VCaP (cell line): ENCODE data around the gene ANKS3.

Source experiments
- H3K27ac ChIP-seq: fragments of 450-650 bp; 2 replicates; pipeline ENCODE4 v1.5.1; 2017
- TF ChIP-seq, protein P1 (sequence below): fragments of 450-650 bp; conservative IDR thresholded peaks from 2 replicates; pipeline ENCODE4 v1.5.1; 2017; ENCODE audit warnings: mild to moderate bottlenecking, moderate library complexity

The ANKS3 gene, protein sequence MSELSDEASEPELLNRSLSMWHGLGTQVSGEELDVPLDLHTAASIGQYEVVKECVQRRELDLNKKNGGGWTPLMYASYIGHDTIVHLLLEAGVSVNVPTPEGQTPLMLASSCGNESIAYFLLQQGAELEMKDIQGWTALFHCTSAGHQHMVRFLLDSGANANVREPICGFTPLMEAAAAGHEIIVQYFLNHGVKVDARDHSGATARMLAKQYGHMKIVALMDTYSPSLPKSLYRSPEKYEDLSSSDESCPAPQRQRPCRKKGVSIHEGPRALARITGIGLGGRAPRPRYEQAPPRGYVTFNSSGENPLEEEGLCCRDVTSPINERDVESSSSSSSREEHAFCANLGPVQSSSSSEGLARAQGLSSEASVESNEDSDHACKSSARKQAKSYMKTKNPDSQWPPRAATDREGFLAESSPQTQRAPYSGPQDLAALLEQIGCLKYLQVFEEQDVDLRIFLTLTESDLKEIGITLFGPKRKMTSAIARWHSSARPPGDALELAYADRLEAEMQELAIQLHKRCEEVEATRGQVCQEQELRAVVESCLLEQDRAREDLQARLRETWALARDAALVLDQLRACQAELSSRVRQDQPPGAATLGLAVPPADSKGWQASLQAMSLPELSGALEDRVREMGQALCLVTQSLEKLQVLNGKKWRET

DNA sequence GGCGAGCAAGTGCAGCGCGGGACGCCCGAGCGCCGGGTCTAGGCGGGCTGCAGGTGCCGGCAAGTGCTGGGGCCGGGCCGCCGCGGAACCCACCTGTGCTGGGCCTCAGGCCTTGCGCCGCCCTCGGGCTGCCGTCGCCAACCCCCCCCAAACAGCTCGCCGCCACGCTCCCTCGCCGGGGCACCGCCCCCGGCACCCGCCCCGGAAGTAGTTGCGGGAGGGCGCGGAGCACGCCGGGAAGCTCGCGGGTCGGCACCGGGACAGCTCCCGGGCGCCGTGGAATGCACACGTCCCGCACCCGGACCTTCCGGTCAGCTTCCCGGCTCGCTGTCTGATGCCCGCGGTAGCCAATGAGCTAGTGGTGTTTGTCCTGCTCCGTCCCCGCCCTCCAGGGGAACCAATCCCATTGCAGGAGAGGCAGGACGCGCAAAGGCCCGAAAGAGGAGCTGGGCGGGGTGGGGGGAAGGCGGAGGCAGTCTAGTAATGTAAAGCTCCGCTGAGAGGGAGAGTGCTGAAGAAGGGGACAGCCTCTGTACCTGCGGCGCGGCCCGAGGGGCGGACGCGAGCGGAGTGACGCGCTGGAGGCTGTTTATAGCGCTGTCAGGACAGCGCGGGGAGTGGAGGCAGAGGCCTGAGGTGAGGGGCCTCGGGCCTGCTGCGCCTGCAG is at the start of gene ANKS3, which contains the start of gene DNAAF8:
Gene ANKS3 (minus strand): TSS at position 209 of the 667 bp plus-strand sequence. CDS start 4,122 bp downstream, outside the sequence.
Gene DNAAF8 (plus strand): TSS at position 475 of the 667 bp plus-strand sequence. CDS start 1,978 bp downstream, outside the sequence.
- TF ChIP-seq, protein P1, sequence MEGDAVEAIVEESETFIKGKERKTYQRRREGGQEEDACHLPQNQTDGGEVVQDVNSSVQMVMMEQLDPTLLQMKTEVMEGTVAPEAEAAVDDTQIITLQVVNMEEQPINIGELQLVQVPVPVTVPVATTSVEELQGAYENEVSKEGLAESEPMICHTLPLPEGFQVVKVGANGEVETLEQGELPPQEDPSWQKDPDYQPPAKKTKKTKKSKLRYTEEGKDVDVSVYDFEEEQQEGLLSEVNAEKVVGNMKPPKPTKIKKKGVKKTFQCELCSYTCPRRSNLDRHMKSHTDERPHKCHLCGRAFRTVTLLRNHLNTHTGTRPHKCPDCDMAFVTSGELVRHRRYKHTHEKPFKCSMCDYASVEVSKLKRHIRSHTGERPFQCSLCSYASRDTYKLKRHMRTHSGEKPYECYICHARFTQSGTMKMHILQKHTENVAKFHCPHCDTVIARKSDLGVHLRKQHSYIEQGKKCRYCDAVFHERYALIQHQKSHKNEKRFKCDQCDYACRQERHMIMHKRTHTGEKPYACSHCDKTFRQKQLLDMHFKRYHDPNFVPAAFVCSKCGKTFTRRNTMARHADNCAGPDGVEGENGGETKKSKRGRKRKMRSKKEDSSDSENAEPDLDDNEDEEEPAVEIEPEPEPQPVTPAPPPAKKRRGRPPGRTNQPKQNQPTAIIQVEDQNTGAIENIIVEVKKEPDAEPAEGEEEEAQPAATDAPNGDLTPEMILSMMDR = no peak
- peak within 1 kb of the TSS; percentile 79 for H3K27ac ChIP-seq

DNA sequence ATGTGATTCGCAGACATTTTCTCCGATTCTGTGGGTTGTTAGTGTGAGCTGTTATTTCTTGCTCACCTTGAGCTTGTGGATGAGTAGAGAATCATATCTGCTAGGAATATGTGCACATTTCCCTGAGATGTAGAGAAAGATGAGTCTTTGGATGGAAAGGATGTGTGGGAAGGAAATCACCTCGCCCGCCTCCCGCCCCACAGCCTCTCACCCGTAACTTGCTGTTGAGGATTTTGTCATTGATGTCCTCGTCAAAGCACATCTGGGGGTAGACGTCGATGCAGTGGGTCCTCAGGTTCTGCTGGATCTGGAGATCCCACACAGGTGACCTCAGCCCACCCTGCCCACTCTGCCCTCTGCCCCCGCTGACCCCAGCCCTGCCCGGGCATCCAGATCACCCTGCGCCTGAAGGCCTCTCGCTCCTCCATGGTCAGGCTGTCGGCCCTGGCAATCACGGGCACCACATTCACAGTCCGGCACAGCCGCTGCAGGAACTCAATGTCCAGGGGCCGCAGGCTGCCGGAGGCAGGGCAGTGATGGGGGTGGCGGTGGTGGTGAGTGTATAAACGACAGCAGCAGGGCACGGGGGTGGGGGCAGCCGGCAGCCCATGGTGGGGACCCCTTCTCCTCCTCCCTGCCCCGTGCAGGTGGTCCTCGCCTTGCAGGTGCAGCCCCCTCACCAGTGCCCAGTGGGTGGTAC is 49.3 kb upstream of the ANKS3 start:
- H3K27ac ChIP-seq = no peak overlapping the region
- TF ChIP-seq, protein P1 = no peak

DNA sequence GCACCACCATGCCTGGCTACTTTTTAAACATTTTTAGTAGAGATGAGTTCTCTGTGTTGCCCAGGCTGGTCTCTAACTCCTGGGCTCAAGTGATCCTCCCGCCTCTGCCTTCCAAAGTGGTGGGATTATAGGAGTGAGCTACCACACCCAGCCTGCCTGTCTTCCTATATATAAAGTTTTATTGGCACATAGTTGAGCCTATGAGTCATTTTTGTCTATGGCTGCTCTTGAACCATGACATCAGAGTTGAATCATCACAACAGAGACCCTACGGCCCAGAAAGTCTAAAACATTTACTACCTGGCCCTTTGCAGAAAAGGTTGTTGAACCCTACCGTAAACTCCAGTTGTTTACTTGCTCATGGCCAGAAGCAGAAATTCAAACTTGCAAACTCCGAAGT is 46.2 kb upstream of the ANKS3 start:
- H3K27ac ChIP-seq = no peak overlapping the region
- TF ChIP-seq, protein P1 = no peak

DNA sequence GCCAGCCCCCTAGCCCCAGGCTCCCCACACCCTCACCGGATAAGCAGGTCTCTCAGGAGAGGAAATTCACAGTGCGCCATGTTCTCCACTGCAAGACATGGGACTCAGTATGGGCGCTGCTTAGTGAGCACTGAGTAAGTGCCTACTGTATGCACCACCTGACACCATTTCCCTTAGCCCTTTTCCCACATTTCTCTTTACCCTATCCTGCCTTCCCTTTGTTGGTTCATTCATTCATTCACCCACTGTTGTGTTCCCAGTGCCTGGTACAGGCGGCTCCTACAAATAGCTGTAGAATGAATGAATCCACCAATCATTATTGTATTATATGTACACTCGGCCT is 44.0 kb upstream of the ANKS3 start:
- TF ChIP-seq, protein P1 = no peak

DNA sequence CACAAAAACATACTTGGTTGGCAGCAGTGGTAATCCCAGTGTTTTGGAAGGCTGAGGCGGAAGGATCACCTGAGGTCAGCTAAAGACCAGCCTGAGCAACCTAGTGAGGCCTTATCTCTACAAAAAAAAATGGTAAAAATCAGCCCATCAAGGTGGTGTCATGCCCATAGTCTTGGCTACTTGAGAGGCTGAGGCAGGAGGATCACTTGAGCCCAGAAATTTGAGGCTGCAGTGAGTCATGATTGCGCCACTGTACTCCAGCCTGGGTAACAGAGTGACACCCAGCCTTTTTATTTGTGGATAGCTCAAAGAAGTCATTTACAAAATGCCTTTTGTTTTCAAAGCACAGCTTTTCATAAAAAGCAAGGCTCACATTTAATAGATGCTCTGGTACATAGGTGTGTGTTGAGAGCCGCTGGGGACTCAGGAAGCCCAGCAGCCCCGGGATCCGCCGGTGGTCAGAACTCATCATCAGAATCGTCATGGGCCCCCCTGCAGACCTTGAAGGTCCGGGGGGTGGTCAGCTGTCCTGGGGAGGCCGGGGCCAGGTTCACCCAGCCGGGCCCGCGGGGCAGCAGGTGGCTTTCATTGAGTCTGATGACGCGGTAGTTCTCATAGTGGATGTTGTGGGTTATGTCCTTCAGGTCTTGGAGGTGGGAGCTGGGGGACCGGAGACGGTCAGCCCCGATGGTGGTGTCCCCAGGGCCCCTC is 43.4 kb upstream of the ANKS3 start:
- TF ChIP-seq, protein P1 = no peak

More for the DNA sequence above, 44.0 kb upstream of the ANKS3 start:
- H3K27ac ChIP-seq = no peak overlapping the region

DNA sequence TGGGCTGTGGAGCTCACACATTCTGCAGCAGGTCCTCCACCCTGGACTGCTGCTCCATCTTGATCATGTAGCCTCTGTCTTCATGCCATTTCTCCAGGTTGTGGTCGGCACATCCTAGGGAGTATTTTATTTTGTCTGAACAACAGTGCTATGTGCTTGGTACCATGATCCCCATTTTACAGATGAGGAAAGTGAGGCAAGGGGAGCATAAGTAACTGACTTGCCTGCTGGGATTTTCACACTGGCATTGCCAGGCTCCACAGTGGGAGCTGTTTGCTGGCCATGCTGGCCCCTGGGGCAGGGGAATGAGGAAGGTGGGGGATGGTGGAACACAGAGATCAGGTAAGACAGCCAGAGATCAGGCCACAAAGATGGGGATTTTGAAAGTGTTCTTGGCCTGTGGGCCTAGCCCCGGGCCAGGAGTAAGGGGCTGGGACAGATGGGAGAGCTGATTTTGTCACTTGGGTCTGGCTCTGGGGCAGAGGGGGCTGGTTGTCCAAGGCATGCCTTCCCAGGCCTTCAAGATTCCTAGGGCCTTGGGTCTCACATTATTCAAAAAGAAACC is 42.2 kb upstream of the ANKS3 start:
- TF ChIP-seq, protein P1 = no peak
- H3K27ac ChIP-seq = no peak overlapping the region

More for the DNA sequence above, 43.4 kb upstream of the ANKS3 start:
- H3K27ac ChIP-seq = no peak overlapping the region
